Daoy (cell line): ENCODE measurements around the gene HIGD2A. TPM values are rescaled to one million over a fixed set of nuclear protein-coding genes. Genes with fewer than 3 reads are reported as not detected.

Source experiments
- DNase-seq: peaks from one replicate; pipeline ENCODE4 v3.0.0-alpha.2; 2015; ENCODE audit warnings: low read depth
- total RNA-seq: library from RNA; depleted of rRNA; stranded (reverse); fragments of >200 nt; shearing (Covaris generic); gene quantifications from 2 replicates; pipeline ENCODE4 v1.2.3, GENCODE V29; 2014; rRNA removed

HIGD2A gene
- total RNA-seq, 1 experiment from 2014 or later: 80.5 TPM

DNA sequence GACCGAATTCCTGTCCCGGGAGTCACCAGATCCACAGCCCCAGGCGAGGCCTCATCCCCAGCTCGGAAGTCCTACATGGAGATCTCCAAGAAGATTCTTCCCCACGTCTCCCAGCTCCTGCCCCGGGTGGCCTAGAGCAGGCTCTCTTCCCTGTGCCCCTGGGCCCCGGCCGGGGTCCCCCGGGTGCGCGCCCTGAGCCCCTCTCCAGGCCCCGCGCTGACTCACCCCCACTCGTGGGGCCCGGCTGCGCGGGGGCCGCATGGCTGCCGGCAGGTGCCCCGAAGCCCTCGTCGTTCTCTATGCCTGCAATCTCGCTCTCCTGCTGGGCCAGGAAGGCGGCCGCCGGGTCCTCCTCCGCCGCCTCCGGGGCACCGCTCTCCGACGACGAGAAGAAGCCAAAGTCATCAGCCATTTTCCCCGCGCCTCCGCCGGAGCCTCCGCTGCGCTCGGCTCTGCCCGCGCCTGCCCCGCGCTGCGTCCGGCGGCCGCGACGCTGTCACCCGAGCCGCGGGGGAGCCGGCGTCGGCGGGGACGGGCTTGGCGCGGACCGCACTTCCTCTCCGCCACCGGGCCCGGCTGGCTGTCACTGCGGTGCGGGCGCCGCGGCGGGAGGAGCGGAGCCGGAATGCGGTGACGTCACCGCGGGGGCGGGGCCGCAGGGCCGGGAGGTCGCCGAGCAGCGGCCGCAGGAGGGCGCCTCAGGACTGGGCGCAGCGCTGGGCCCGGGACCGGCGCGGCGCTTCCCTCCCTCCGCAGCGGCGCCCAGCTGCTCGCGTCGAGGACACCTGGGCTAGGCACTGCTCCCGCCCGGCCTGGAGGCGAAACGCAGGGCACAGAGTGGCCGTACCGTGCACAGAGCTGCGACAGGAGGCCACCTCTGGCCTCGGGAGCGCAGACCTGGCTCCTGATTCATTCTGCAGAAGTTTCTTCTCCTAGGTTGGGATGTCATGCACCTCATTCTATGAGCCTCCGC lies 27.7 kb downstream of the HIGD2A start, which contains the start of gene CLTB:
CLTB (minus strand) TSS at position 588 of the 973 bp plus-strand sequence; CDS start at position 412, 176 bp downstream.
- peak; percentile 95 for DNase-seq

DNA sequence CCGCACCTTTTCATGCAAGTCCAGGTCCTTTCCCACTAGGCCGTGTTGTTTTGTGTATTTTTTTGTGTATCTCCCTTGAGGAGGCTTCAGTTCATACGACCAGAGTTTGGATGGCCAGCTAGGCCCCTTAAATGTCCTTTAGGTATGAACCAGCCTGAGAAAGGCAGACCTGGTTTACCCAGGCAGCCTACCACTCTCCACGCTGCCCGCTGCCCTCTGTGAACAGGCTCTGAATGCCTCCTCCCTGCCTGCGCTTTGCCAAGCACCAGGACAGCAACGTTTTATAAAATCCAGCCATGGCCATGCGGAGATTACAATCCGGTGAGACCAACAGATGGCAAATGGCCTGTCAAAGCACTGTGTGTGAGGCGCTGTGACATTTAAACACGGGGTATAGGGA lies 28.4 kb downstream of the HIGD2A start:
- DNase-seq: no peak

DNA sequence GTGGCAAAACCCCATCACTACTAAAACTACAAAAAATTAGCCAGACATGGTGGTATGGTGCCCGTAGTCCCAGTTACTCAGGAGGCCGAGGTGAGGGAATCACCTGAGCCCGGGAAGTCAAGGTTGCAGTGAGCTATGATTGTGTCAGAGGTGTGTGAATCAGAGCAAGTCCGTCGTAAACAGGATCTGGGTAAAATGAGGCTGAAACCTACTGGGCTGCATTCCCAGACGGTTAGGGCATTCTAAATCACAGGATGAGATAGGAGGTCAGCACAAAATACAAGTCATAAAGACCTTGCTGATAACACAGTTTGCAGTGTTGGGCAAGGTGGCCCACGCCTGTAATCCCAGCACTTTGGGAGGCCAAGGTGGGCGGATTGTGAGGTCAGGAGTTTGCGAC lies 29.7 kb downstream of the HIGD2A start:
- peak; percentile 36 for DNase-seq

DNA sequence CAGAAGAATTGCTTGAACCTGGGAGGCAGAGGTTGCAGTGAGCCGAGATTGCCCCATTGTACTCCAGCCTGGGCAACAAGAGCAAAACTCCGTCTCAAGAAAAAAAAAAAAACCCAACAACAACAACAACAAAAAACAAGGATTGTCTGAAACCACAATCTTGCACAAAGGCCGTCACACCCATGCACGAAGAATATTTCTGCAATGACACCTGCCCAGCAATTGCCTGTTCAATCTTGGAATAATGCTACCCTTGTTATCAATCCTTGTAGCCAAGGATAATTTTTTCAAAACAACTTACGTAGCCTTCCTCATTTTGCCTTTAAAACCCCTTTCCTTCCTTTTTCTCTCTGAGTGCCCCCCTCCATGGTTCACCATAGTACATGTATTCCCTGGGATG lies 31.5 kb downstream of the HIGD2A start:
- DNase-seq: no peak

DNA sequence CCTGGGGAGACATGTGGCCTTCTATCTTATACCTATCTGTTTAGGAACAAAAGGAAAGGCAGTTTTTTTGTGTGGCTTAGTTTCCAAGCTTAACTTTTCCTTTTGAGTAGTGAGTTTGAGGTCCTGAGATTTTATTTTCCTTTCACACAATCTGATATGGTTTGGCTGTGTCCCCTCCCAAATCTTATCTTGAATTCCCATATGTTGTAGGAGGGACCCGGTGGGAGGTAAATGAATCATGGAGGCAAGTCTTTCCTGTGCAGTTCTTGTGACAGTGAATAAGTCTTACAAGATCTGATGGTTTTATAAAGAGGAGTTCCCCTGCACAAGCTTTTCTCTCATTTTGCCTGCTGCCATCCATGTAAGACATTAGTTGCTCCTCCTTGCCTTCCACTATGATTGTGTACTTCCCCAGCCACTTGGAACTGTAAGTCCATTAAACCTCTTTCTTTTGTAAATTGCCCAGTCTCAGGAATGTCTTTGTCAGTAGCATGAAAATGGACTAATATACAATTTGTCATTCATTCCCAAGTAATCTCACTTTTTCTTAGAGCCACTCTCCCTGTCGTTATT lies 32.5 kb downstream of the HIGD2A start:
- no peak for DNase-seq

DNA sequence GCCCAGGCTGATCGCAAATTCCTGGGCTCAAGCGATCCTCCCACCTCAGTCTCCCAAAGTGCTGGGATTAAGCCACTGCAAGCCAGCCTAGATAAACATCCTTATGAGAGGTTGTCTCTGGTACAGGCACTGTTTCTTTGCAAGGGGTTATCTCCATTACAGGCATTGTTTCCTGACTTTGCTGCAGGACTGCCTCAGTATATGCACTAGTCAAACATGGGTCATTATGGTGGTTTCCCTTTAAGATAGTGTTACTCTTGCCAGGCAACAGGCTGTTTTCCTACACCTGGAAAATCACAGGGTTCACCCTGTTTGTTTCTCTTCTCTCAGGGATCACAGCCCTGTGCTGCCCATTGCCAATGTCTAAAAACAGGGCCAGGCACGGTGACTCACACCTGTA lies 35.6 kb downstream of the HIGD2A start:
- no peak for DNase-seq

DNA sequence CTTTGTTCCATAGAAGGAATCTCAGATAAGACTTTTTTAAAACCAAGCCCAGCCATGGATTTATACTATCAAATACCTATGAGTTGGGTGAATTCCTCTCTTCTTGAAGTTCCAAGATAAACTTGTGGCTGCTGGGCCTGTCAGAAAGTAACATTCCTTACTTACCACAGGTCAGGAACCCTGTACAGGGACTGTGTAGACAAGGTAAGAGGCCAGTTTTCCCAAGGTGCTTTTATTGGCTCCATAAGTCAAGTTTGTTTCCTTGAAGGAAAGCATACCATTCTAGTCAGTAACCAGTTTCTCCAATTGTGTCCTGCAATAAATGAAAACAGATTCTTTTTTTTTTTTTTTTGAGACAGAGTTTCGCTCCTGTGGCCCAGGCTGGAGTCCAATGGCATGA lies 36.6 kb downstream of the HIGD2A start:
- DNase-seq: no peak

DNA sequence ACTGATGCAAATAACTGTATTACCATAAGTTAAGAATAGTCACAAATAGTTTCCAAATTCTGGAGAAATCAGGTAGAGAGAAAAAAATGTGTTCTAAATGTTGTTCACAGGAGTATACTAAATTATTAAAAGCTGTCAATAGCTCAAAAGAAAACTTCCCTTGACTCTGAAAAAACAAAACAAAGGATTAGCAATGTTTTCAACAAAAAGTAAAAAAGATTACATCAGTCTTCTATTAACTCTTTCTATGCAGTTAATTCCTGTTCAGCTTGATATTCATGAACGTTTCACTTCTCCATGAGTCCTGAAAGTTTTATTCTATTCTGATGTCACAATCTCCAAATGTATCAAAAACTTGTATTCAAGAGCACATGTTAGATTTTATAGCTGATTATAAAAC lies 37.2 kb downstream of the HIGD2A start:
- no peak for DNase-seq

DNA sequence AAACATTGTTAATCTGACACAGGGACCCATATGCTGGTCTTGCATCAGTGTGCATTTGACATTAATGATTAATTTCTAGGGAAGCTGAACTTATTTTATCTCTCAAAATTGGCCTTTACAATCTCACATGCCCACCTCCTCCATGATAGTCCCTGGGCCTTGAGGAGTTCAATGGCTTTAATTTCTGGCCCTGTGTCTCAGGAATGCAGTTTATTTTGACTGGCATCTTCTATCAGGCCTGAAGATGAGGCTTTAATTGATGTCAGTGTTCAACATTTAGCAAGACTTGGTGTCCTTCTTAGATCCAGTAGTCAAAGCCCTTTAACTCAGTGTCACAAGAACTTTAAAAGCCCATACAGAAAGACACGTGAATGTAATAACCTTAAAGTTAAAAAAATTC lies 38.3 kb downstream of the HIGD2A start:
- DNase-seq: no peak

DNA sequence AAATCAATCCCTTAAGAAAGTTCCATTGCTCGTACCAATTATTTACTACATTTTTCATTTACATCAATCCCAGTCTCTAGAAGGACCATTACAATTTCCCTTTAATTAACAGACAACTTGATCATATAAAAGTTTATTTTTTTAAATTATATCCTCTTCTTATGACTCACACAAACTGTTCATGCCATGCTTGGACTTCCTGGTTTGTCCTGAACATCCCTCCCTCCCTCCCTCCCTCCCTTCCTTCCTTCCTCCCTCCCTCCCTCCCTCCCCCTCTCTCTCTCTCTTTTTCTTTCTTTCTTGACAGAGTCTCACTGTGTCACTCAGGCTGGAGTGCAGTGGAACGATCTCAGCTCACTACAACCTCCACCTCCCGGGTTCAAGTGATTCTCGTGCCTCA lies 39.4 kb downstream of the HIGD2A start:
- DNase-seq: no peak

DNA sequence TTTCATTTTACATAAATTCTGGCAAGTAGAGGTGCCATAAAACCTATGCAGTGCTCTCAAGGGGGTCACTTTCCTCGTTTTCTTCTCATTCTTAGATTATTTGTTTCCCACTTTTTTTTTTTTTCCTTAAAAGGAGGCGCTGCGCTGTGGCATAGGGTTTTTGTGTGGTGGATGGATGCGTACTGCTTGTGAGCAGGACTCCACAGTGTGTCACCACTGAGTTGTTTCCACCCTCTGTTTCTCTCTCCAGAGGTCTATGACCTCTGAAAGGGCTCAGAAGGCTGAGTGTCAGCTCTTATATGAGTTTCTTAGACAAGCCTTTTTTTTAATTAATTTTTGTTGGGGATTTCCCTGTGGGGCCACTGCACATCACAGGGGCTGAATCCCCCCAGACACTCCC lies 41.4 kb downstream of the HIGD2A start:
- DNase-seq: no peak

DNA sequence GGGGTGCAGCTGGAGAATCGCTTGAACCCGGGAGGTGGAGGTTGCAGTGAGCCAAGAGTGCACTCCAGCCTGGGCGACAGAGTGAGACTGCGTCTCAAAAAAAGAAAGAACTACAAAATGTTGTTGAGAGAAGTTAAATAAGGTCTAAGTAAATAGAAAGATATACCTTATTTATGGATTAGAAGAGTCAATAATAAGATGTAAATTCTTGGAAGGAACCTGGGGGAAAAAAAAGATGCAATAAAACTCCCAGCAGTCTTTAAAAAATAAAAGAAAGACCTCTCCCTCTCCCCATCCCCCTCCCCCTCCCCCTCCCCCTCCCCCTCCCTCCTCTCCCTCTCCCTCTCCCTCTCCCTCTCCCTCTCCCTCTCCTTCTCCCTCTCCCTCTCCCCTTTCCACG lies 44.2 kb downstream of the HIGD2A start:
- DNase-seq: no peak

DNA sequence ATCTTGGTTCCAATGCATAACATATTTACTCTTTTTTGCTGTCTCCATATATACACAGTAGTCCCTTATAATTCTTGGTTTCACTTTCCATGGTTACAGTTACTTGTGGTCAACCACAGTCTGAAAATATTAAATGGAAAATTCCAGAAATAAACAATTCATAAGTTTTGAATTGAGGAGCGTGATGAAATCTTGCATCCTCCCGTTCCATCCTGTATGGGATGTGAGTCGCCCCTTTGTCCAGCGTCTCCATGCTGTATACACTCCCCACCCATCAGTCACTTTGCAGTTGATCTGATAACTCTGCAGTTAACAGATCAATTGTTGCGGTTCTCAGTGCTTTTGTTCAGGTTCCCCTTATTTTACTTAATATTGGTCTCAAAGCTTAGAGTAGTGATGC lies 48.1 kb downstream of the HIGD2A start:
- DNase-seq: peak; percentile 71

DNA sequence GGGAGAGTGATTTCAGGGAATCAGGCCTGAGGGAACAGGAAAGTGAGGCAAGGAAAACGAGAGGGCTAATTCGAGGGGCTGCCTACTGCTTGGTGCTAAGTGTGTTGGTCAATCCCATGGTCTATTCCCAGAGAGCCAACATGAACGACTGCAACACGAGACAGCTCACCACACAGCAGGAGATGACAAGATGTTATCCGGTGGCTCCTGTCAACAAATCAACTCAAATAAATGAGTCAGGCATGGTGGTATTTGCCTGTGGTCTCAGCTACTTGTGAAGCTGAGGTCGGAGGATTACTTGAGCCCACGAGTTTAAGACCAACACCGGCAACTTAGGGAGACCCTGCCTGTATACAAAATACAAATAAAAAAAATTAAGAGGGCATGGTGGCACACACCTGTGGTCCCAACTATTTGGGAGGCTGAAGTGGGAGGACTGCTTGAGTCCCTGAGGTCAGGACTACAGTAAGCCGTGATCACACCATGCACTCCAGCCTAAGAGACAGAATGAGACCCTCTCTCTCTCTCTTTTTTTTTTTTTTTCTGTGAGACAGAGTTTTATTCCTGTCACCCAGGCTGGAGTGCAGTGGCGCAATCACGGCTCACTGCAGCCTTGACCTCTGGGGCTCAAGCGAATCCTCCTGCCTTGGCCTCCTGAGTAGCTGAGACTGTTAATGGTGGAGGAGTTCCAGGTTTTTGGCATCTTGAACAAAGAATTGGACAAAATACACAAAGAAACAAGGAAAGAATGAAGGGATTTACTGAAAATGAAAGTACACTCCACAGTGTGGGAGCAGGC lies 50.6 kb downstream of the HIGD2A start:
- peak; percentile 94 for DNase-seq

Other genes starting within 250 kb of the HIGD2A start
- gene SIMC1, start 150.3 kb upstream of the HIGD2A start, total RNA-seq: 9.5 and 12.4 TPM in 2 replicates
- gene KIAA1191, start 27.0 kb upstream of the HIGD2A start, total RNA-seq: 31.6 and 46.3 TPM in 2 replicates
- 1.1 and 1.6 TPM in 2 replicates for gene ARL10, start 23.3 kb upstream of the HIGD2A start, total RNA-seq
- 99.3 and 104 TPM in 2 replicates for gene NOP16, start 153 bp upstream of the HIGD2A start, total RNA-seq
- 98.5 and 104 TPM in 2 replicates for gene CLTB, start 27.8 kb downstream of the HIGD2A start, total RNA-seq
- gene FAF2, start 59.6 kb downstream of the HIGD2A start, total RNA-seq: 45.9 and 49.2 TPM in 2 replicates
- 9.5 and 10.4 TPM in 2 replicates for gene RNF44, start 148.7 kb downstream of the HIGD2A start, total RNA-seq
- gene CDHR2, start 160.6 kb downstream of the HIGD2A start, total RNA-seq: 0.36 TPM in 1 of 2 replicates, not detected in the other
- gene GPRIN1, start 221.4 kb downstream of the HIGD2A start, total RNA-seq: 12.3 and 13.6 TPM in 2 replicates
- gene SNCB, start 241.8 kb downstream of the HIGD2A start, total RNA-seq: 0.11 TPM in 1 of 2 replicates, not detected in the other
- gene EIF4E1B, start 241.9 kb downstream of the HIGD2A start, total RNA-seq: not detected in 2 replicates